ENCODE results near the gene GOLGA6D.
"Not testable (repeated sequence)": the region's sequence is repeated elsewhere in the genome, so short reads cannot be mapped to it uniquely, and the experiment has no call there.

Gene GOLGA6D

DNA sequence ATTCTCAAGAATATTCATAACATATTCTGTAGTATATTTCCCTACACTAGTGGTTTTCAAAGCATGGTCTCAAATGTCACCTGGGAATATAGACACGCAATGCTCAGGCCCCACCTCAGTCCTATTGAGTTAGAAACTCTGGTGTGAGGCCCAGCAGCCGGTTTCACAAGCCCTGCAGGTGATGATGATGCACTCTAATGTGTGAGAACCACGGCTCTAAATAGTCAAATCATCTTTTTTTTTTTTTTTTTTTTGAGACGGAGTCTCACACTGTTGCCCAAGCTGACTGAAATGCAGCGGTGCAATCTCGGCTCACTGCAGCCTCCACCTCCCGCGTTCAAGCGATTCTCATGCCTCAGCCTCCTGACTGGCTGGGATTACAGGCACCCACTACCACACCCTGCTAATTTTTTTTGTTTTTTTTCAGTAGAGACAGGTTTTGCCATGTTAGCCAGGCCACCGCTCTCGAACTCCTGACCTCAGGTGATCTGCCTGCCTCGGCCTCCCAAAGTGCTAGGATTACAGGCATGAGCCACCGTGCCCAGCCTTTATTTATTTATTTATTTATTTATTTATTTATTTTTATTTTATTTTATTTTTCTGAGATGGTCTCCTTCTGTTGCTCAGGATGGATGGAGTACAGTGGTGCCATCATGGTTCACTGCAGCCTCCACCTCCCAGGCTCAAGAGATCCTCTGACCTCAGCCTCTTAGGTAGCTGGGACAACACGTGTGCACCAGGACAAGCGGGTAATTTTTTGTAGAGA, 51.2 kb downstream of the GOLGA6D start:
- not testable (repeated sequence) for DNase-seq (ENCODE audit: low read depth)

DNA sequence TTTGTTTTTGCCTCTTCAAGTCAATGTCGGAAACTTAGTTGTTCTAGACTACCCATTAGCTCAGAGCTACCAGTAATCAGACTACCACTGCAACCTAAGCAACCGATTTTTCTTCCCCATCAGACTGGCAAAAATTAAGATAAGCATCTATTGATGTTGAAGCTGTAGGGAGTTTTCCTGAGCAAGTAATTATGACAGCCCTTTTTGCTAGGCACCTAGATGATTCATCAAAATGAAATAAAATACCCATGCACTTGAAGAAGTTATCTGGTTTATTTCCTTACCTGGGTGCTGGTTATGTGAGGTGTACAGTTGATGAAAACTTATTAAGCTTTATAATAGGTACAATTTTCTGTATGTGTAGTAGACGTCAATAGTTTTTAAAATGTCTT, 52.7 kb downstream of the GOLGA6D start:
- no peak for DNase-seq (ENCODE audit: low read depth)

DNA sequence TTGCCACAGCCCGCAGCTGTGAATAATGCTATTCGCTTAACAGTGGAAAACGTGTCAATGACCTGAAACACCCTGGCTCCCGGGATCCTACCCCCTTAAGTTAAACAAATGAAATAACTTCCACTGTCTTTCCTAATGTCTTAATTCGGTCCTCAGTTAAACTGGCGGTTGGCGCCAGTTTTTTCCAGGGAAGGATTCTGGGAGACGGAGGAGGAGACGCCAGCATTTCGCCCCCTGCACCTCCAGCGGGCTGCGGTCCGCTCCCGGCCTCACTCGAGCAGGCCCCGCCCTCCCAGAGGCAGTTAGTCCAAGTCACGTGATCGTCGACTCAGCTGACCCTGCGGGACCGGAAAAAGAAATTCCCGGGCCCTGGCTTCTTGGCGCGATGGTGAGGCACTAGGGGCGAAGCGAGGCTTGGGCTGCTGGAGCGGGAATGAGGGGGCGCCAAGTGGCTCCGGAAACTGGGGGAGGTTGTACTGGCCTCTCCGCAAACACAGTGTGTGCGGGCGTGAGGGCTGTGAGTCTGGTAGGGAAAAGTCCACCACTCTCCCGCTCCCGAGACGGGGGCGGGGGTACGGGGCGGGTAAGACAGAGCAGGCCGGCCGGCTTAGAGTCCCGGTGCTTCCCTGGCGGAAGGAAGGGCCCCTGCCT, 53.2 kb downstream of the GOLGA6D start, which contains the start of gene COMMD4:
Gene COMMD4, plus strand, starts transcription at position 359 of the 651 bp plus-strand sequence. Its CDS starts 27 bp downstream, at position 386.
- peak; percentile 51 for DNase-seq (ENCODE audit: low read depth)

DNA sequence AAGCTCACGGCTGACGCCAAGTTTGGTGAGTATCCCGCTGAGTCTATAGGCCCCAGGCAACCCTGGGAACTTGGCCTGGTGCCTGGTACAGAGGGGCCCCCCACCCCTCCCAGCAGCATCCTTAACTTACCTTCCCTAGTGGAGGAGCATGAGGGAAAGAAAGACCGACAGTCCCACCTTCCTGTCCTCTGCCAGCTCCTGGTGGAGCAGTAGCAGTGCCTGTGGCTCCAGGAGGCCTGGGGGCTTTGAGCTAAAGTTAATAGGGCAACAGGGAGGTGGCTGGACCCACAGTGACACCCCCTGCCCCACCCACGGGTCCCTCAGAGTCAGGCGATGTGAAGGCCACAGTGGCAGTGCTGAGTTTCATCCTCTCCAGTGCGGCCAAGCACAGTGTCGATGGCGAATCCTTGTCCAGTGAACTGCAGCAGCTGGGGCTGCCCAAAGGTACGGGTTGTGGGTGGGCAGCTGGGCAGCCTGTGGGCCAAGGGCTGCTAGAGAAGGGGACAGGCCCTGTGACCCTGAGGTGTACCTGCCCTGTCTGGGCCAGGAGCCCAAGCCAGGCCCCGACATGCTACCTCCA, 56.1 kb downstream of the GOLGA6D start:
- no peak for DNase-seq (ENCODE audit: low read depth)

DNA sequence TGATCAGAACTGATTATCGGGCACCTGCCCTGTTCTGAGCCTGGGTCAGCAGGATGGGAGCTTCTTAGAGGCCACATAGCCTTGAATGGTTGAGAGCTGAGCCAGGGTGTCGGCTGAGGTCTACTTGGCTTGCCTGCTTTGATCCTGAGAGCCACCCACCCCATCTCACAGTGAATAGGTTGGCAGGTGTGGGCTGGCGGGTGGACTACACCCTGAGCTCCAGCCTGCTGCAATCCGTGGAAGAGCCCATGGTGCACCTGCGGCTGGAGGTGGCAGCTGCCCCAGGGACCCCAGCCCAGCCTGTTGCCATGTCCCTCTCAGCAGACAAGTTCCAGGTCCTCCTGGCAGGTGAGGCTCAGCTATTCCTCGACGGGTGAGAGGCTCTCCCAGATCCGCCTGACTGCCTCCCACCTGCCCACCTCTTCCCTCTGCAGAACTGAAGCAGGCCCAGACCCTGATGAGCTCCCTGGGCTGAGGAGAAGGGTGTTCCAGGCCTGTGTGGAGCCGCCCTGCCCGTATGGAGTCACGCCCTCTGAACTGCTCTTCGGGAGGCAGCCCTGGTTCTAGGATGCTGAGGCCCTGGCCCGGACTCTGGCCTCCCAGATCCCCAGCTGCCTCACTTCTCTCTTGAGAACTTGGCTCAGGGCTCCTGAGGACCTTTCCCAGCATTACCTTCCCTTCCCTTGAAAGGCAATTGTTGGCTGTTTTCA, 57.1 kb downstream of the GOLGA6D start:
- no peak for DNase-seq (ENCODE audit: low read depth)

DNA sequence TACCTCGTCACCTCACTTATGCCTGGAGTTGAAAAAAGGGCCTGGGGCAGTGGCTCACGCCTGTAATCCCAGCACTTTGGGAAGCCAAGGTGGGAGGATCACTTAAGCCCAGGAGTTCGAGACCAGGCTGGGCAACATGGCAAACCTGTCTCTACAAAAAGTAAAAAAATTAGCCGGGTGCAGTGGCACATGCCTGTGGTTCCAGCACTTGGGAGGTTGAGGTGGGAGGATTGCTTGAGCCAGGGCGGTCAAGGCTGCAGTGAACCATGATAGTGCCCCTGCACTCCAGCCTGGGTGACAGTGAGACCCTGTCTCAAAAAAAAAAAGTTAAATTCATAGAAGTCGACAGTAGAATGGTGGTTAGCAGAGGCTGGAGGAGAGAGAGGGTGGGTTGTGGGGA, 59.6 kb downstream of the GOLGA6D start:
- no peak for DNase-seq (ENCODE audit: low read depth)

DNA sequence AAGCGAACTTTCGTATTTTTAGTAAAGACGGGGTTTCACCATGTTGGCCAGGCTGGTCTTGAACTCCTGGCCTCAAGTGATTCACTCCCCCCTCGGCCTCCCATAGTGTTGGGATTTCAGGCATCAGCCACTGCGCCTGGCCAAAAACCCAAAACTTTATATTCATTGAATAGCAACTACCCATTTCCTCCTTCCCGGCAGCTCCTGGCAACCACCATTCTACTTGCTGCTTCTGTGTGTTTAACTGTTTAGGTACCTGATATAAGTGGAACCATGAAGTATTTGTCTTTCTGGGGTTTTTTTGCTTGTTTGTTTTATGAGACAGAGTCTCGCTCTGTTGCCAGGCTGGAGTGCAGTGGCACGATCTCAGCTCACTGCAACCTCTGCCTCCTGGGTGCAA, 61.3 kb downstream of the GOLGA6D start:
- not testable (repeated sequence) for DNase-seq (ENCODE audit: low read depth)

All from activated T-helper 1 cell treated with Interleukin-2 at 50 U/mL for 16 hours (primary cell).